Measurements from ENCODE around the gene PIGN. TPM values are rescaled to one million over a fixed set of nuclear protein-coding genes. Genes with fewer than 3 reads are reported as not detected.

Gene PIGN
- total and polyA plus RNA-seq, 2 of the 8 experiments (the other 6 are each of a cell fraction or from before 2014, with no cell fraction given), result 20.9 to 26.3 TPM

DNA sequence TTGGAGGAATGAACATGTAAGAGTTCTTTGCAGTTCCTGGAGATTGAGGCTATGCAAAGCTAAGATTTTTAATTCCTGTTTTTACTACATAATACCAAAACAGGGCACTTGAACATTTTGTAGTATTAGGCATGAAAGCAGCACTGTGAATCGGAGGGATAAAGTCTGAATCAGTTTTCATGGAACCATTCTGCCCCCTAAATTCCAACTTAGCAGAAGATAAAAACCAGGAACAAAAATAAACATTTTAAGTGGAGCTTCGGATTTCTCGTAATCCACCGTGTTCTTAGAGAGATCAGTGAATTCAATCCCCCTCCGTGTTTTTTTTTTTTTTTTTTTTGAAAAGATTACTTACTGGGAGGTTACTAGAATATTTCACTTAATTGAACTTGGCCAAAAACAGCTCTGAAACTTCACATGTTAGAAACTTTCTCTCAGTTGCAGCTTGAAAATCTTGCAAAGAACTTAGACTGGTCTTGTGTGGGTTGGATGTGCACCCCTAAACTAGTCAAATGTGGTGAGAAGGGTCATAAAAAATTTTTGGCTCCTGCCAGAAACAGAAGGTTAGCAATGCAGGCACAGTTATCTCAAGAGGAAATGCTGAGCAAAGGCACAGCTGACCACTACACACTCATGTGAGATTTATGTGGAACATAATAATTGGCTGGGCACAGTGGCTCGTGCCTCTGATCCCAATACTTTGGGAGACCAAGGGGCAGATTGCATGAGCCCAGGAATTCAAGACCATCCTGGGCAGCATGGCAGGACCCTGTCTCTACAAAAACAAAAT is 148.7 kb downstream of the PIGN start (continued):
- TF ChIP-seq, protein P1, sequence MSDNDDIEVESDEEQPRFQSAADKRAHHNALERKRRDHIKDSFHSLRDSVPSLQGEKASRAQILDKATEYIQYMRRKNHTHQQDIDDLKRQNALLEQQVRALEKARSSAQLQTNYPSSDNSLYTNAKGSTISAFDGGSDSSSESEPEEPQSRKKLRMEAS (IDR thresholded peaks at IDR 0.05), result no peak
- no peak for TF ChIP-seq GTF2F1 (IDR thresholded peaks at IDR 0.05; ENCODE audit: borderline replicate concordance, low read depth, low read length)

All from H1 (cell line).